NCI-H2171 treated with DMSO at 0.1 percent for 48 hours (cell line): Measurements from ENCODE around the gene APBA3.
A peak's percentile ranks its signal among the peaks of the same experiment; 100 is the strongest.
"Not testable (repeated sequence)": the region's sequence is repeated elsewhere in the genome, so short reads cannot be mapped to it uniquely, and the experiment has no call there.

Experiments used
- DNase-seq: peaks from one replicate; lab custom pipeline; 2025; lab: John Stamatoyannopoulos, UW

APBA3 gene

DNA sequence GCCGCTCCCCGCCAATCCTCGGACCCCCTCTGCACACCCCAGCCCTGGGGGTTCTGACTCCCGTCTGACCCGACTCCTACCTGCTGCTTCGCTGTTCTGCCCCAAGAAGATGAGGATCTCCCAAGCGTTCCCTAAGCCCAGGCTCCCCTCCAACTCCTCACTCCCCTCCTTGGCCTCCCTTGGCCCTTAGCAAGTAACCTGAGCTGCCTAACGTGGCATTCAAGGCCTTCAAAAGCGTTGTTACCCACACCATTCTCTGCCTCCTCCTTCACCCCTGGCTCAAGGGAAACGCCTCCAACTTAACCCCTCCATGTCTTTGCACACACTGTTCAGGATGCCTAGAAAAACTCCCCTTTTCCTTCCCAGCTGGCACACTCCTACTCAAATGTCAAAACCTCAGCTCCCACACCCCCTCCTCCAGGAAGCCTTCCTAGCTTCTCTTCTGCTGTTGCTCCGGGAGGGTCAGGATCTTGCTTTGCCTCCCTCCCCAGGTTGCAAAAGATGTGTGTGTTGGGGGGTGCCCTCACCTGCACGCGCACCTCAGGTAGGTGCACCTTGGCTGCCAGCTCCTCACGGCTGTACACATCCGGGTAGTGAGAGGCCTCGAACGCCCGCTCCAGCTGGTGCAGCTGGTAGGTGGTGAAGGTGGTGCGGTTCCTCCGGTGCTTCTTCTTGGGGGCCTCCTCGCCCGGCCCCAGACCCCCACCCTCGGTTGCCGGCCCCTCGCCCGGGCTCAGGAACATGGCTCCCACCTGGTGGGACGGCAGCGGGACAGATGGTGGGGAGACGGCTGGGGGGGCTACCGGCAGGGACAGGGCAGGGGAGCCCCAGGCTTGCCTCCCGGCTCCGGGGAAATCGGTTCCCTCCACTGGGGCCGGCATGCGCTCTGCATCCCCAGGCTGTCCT is 9.8 kb upstream of the APBA3 start:
- DNase-seq, result no peak

DNA sequence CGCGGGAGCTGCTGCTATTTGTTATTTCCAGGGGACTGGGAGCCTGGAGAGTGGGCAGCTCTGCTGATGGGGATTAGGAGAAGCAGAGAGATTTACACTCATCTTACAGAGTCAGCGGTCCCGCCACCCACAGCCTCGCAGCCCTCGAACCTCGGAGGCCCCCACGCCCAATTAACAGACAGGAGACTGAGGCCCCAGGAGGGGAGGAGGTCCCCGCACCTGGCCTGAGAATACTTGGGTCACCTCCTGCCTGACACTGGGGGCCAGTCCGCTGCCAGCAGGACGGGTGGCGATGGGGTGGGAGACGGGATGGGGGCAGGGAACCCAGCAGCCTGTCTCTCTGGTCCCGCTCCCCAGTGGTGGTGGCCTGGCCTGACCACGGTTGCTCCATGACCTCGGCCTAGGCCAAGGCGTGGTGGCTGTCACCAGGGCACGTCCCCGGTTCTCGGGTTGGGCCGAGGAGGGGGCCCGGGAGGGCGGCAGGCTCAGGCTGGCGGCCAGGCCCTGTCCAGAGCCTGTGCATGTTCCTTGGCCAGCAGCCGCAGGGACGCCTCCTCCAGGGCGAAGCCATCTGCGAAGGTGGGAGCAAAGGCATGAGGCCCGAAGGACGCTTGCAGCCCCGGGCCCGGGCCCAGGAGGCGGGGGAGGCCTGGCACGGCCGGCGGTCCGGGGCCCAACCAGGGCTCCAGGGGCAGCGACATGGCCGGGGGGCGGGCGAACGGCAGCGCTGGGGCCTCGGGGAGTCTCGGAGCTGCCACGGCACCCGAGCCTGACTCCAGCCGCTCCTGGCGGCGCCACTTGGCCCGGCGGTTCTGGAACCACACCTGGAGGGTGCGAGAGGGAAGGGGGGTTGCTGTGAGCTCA is 8.9 kb upstream of the APBA3 start:
- no peak for DNase-seq

DNA sequence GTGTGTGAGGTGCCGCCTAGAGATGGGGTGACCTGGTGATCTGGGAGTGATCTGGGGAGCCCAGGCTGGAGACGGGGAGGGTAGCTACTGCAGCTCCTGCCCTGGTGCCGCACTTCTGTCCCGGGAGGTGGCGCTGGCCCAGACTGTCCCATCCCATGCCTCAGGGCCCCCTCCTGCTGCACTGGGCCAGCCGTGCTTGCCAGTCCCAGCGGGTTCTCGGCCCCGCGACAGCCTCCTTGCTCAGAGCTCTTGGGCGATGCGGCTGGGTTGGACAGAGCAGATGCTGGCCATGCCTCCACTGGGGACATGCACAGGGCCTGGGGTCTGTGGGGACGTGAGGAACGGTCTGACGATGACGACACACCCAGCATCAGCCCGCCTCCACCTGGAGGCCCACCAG is 8.0 kb upstream of the APBA3 start:
- no peak for DNase-seq

DNA sequence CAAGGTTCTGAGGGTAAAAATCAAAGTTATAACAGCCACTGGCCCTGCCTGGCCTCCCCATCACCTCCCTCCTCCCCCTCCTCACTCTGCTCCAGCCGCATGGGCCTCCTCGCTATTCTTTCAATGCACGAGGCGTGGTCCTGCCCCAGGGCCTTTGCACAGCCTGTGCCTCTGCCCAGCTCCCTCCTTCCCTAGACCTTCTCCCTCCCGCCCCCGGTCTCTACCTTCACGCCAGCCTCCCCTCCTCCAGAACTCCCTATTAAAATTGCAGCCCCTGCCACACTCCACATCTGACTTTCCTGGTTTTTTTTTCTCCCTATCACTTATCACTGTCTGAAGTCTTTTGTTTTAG is 7.2 kb upstream of the APBA3 start:
- DNase-seq, result no peak

DNA sequence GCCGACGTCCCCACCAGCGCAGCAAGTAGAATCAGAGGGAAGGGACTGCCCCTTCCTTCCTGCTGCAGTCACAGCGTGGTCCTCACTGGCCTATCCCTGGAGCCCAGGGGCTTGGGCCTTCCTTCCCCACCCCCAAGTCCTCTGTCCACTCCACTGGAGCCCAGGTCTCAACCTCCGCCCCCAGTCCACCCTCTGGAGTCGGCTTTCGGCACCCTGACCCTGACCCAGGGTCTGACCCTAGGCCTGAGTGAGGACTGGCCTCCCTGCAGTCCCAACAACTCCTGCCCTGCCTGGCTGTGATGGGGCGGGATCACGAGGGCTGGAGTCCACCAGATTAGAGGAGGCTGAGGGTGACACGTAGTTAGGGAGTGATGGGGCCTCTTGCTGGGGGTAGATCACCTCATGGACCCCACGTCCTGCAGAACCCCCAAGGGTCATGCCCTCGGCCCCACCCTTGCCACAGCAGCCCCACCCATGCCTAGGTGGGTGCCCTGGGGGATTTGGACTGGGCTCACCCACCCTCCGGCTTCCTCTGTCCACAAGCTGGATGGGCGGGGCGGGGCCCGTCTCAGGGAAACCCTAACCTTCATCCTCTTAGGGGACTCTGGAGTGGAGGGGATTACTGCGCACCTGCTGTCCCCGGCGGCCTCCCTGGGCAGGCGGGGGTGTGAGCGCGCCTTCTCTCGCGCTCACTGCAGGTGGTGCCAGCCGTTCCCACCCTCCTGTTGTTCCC is 6.7 kb upstream of the APBA3 start:
- no peak for DNase-seq

DNA sequence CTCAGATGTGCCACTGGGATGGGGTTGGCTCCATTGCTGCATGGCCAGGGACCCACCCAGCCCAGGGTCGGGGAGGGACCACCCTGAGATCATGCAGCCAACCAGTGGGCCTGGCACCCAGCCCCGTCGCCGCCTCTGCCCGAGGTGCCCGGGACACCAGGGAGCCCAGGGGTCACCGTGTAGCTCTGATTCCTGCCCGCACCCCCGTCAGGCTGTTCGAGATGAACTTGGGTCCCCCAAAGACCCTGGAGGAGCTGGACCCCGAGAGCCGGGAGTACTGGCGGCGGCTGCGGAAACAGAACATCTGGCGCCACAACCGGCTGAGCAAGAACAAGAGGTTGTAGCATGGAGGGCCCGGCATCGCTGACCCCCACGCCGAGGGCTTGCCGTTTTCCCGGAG is 5.6 kb upstream of the APBA3 start:
- no peak for DNase-seq

DNA sequence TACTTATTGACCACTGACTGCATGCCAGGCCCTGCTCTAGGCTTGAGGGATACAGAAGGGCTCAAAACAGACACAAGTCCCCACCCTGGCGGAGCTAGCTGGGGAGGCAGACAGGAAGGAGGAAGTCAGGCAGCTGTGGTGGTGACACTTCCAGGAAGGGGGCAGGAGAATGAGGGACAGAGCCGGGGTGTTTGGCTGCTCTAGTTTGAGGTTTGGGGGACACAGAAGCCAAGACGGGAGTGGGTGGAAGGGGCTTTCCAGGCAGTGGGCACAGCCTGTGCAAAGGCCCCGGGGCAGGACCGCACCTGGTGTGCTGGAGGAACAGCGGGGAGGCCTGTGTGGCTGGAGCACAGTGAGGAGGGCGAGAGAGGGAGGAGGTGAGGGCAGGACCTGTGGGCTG is 5.0 kb upstream of the APBA3 start:
- DNase-seq, result no peak

DNA sequence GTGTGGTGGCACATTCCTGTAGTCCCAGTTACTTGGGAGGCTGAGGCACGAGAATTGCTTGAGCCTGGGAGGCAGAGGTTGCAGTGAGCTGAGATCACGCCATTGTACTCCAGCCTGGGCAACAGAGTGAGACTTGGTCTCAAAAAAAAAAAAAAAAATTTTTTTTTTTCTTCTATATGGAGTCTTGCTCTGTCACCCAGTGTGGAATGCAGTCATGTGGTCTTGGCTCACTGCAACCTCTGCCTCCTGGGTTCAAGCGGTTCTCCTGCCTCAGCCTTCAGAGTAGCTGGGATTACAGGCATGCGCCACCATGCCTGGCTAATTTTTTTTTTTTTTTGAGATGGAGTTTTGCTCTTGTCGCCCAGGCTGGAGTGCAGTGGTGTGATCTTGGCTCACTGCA is 4.3 kb upstream of the APBA3 start:
- DNase-seq, result not testable (repeated sequence)

DNA sequence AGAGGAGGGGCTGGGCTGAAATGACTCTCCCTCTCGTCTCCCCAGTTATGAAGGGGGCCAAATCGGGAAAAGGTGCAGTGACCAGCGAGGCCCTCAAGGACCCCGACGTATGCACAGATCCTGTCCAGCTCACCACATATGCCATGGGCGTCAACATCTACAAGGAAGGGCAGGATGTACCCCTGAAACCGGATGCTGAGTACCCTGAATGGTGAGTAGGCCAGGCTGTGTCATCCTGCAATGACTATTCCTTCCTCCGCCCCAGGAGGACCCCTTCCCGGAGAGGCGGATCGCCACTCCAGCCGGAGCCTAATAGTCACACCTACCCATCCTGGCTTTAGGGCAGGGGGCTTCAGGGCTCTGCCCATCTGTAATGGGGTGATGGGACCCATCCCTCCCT is 3.6 kb upstream of the APBA3 start:
- no peak for DNase-seq

DNA sequence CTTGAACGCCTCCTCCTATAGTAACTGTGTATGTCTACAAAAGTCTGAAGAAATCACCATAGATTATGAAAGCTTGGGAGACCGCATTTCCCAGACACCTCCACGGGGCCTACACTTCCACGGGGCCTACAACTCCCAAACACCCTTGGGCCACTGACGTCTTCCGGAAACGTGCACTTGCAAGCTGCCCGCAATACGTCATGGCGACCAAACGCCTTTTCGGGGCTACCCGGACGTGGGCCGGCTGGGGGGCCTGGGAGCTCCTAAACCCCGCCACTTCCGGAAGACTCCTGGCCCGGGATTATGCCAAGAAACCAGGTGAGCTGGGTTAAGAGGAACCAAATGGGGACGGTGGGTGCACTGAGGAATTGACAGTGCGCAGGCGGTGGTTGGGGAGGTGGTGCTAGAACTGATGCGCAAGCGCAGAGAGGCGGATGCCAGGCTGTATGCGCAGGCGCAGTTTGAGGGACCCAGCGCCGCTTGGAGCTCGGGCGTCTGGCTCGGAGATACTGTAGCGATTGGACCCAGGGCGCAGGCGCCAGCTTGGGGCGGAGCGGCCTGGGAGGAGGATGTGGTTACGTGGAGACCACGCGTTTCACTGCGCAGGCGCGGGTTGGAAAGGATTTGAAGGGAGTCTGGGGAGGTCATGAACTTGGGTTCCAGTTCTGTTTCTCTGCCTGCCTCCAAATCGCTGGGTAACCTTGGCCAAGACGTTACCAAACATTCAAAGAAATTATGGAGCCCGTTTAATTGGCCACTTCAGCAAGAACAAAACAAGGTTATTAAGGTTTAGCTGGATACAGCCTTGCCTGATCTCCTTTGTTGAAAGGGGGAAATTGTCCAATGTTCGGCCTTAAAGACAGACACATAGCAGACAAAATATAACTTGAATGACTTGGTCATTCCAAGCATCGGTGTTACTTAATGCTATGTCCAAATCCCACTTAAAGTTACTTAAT is 1.3 kb upstream of the APBA3 start, which contains the start of gene MRPL54:
TSS of gene MRPL54 (plus strand) at position 182 of the 959 bp plus-strand sequence. CDS start at position 201, 19 bp downstream.
- DNase-seq, result peak; percentile 99

DNA sequence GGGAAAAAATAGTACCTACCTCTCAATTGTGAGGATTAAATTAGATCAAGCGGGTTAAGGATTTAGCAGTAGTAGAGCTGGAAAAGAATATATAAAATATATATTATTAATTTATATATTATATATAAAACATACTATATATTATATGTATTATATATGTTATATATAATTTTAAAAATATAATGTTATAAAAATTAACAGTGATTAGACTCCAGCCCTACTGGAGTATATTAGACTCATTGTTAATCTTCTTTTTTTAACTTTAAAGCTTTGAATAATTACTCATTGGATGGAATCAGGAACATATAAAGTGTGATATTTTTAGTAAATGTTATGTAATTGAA is 610 bp upstream of the APBA3 start:
- no peak for DNase-seq

DNA sequence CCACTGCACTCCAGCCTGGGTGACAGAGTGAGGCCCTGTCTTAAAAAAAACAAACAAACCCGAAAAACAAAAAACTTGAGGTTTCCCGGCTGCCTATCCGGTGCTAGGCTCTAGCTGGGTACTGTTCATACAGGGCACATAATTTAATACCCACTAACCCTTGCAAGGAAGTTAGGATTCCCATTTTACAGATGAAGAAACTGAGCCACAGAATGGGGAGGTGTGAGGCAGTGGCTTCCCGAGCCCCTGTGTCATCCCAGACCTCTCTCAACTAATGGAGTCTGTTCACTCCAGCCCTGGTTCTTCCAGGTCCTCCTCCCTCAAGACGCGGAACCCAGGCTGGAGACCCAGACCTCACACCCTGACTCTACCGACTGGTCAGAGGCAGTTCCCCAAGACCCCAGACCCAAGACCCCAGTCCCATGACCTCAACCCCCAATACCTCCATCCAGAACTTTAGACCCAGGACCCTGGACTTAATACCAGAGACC is 576 bp downstream of the APBA3 start:
- no peak for DNase-seq

DNA sequence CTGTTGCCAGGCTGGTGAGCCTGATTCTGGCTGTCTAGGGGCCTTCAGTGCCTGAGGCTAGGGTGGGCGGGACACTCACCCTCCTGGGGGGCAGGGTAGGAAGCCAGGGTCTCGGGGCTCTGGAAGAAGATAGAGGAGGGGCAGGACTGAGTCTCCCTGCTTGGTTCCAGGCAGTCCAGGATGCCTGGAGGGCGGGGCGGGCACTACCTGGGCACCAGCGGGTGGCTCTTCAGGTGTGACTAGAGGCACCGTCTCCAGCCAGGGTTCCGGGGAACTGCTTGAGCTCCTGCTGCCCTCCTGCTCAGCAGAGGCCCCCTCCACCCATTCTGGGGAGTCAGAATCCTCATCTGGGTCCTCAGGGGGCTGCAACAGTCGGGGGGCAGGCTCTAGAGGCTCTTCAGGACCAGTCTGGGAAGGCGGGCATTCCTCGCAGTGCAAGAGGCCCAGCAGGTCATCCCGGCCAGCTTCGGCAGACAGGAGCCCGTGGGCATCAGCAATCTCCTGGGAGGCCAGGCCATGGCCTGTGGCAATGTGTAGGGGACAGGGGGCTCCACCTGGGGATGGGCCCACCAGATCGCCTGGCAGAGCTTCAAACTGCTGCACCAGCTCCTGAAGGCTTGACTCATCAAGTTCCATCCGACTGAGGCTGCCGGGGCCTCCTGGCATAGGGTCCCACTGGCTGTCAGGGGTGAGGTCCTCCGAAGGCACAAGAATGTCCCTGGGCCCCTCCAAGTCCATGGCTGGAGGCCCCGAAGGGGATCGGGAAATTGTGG is 1.8 kb downstream of the APBA3 start:
- DNase-seq, result no peak

DNA sequence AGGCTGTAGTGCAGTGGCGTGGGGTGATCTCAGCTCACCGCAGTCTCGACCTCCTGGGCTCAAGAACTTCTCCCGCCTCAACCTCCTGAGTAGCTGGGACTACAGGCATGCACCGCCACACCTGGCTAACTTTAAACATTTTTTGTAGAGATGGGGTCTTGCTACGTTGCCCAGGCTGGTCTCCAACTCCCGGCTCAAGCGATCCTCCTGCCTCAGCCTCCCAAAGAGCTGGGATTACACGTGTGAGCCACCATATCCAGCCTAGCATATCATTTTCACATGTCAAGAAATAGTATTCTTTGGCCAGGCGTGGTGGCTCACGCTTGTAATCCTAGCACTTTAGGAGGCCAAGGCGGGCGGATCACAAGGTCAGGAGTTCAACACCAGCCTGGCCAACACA is 3.2 kb downstream of the APBA3 start:
- DNase-seq, result not testable (repeated sequence)

DNA sequence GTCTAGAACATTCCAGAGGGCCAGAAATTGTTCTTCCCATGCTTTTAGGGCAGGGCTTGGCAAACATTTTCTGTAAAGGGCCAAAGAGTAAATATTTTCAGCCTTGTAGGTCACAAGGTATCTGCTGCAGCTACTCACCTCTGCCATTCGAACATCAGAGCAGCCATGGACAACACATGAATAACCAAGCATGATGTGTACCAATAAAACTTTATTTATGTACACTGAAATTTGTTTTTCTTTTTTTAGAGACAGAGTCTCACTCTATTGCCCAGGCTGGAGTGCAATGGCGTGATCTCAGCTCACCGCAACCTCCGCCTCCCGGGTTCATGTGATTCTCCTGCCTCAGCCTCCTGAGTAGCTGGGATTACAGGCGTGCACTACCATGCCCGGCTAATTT is 3.8 kb downstream of the APBA3 start:
- DNase-seq, result not testable (repeated sequence)

DNA sequence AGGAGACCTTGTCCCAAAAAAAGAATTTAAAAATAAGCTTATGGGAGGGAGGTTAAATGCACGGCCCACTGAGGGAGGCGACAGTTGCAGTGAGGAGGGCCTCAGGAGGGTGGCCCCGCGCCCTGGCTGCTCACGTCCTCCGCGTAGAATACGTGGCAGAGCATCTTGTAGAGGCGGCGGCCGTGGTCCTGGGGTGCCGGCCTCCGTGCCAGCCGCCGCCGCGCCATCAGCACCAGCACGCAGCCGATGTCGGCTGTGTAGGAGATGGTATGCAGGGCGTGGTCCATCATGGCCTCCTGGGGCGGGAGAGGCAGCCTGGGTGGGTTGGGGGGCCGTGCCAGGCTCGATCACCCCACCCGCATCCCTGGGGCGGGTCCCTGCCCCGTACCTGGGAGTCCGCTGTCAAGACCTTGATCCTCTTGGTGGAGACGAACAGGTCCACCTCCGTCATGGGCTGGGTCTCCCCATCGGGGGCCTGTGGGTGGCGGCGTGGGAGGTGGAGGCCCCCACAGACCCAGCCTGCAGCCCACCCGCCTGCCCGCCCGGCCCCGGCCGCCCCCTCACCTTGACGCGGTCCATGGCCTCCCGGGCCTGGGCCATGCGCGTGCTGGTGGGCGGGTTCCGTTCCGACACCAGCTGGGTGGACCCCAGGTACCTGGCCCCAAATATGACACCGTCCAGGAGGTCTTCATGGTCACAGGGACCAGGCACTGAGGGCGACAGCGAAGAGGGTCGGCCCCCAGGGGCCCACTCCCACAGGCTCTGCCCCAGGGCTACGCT is 7.7 kb downstream of the APBA3 start:
- DNase-seq, result no peak

DNA sequence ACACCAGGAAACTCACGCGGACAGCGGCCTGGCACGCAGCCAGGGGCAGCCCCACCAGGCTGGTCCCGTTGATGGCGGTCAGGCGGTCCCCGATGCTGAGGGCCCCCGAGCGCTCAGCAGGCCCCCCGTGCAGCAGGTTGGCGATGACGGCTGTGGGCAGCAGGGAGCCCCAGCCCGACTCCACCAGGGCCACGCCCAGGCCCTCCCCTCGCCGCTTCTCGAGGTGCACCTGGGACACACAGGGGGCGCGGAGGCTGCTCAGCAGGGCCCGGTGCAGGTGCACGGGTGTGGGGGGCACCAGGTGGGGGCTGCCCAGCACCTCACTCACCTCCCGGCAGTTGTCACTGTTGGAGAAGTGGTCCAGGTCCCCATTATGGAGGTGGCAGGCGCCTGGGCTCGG is 9.0 kb downstream of the APBA3 start:
- DNase-seq, result no peak

DNA sequence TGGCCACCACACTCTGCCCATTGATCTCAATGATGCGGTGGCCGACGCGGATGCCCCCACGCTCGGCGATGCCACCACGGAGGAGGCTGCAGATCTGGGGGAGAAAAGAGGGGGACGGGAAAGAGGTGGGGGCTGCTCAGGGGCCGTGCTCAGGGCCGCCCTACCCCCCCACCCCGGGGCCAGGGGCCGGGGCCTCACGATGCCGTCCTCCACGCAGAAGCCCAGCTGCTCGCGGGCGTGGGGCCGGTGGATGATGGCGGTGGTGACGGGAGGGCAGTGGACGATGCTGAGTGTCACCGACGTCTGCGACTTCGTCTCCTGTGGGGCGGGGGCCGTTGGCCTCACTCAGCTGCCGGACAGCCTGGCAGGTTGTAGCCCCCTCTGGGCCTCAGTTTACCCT is 10.3 kb downstream of the APBA3 start:
- DNase-seq, result no peak

DNA sequence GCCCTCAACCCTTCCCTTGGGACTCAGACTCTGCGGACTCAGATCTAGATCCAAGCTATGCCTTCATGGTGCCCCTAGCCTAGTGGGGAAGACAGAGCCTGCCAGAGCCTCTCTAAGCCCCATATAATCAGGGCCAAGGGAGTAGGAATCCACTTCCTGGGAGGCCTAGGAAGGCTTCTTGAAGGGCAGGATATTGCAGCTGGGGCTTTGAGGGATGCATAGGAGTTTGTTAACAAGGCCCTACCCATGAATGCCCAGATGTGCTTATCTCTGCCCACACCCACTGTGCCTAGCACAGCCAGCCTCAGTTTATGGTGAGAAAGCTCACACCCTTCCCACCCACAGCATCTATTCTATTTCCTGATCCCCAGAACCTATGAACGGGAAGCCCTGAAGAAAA is 11.3 kb downstream of the APBA3 start:
- no peak for DNase-seq

DNA sequence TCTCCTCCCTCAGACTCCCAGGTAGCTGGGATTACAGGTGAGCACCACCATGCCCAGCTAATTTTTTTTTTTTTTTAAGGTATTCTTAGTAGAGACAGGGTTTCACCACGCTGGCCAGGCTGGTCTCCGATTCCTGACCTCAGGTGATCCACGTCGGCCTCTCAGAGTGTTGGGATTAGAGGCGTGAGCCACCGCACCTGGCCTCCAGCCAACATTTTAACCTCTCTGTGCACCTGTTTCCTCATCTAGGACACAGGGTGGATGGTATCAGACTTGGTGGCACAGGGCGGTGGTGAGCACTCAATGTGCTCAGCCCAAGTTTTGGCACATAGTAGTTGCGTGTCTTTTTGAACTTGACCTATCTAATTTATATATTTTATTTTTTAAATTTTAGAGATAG is 12.5 kb downstream of the APBA3 start:
- no peak for DNase-seq
